HG03354 (cell line): Measurements from ENCODE around the gene MRPL34.
"Not testable (repeated sequence)": the region's sequence is repeated elsewhere in the genome, so short reads cannot be mapped to it uniquely, and the experiment has no call there.

Experiments
- ATAC-seq: cut with Tn5 transposase; IDR thresholded peaks from one replicate; pipeline ENCODE4 v1.9.1; 2021; ENCODE audit warnings: mild to moderate bottlenecking; ENCODE audit not compliant: unreplicated experiment, poor library complexity, severe bottlenecking

Gene MRPL34

DNA sequence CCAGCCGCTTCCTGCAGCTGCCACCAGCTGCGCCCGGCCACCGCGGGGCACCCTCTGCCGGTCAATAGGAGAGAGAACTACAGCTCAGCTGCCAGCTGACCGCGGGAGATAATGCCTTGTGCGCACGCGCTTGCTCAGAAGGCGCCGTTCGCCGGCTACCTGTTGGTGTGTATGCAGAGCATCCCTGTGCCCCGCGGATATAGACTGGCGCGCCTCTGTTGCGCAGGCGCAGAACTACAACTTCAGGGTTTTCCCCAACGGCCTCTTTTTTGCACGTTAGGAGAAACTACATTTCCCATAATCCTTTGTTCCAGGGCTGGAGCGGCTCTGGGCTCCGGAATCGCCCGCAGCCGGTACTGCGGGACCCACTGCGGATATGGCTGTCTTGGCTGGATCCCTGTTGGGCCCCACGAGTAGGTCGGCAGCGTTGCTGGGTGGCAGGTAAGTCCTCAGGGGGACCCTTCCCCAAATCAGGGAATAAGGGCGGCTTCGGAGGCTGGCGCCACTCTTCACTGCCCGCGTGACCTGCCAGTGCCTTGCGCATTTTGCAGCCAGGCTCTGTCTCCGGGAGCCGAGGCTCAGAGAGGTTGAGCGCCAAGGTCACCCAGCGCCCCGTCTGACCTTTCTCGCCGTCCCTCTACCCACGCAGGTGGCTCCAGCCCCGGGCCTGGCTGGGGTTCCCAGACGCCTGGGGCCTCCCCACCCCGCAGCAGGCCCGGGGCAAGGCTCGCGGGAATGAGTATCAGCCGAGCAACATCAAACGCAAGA, at the start of gene MRPL34:
Gene MRPL34 (plus strand): TSS at position 356 of the 768 bp plus-strand sequence. CDS start 21 bp downstream, at position 377.
- ATAC-seq: peak; percentile 66

DNA sequence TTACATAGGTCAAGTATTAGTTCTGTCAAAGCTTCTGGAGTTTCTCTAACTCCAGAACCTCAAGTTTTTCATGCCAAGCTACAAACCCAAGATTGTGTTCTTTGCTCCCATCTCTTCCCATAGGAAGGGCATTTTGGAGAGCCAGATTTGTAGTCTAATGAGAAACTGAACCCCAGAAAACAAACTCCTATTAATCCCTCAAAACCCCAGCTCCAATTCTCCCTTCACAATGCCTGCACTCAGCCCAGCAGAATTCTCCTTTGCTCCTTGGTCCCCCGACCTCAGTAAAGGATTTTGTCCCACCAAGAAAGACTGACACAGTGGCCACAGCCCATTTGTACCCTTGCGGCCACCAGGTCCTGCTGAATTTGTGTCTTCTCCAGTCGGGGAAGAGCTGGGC, 49.5 kb upstream of the MRPL34 start:
- no peak for ATAC-seq

DNA sequence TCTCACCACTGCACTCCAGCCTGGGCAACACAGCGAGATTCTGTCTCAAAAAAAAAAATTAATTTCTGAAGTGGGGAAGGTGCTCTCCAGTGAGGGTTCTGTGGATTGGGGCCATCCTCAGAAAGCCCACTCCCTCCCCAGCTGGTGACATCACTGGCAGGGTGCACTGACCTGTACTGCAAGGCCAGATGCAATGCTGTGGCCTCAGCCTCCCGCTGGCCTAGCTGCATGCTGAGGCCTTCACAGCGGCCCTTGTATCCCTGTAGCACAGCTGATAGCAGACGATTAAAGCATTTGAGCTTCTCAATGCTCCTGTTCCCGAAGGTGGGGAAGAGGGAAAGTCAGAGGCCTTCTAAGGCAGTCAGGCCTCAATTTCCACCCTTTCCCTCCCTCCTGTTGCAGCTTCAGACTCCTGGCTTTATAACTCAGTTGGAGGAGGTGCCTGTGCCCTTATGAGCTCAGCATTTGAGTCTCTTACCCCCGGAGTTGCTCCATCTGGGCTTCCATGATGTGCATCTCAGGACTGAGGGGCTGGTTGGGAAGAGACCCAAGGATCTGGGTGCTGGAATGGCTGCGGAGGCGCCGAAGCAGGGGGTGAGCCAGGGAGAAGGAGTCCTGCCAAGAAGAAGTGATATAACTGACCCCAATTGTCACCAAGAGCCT, 46.4 kb upstream of the MRPL34 start:
- no peak for ATAC-seq

DNA sequence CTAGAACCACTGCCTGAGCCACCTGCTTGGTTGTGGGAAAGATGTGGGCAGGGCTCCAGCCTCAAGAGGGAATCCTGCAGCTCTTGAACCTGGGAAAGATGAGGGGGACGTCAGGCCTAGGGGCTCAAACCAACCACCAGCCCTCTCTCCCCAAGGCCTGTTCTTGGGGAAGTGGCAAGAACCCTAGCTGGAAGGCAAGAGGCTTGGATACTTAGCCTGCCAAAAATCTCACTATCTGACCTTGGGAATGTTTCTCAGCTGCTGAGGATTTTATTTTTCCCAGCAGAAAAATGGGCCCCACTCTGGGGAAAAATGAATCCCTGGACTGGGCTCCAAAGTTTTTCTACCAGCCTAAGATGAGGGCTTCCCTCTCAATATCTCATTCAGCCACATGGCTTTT, 45.7 kb upstream of the MRPL34 start:
- no peak for ATAC-seq

DNA sequence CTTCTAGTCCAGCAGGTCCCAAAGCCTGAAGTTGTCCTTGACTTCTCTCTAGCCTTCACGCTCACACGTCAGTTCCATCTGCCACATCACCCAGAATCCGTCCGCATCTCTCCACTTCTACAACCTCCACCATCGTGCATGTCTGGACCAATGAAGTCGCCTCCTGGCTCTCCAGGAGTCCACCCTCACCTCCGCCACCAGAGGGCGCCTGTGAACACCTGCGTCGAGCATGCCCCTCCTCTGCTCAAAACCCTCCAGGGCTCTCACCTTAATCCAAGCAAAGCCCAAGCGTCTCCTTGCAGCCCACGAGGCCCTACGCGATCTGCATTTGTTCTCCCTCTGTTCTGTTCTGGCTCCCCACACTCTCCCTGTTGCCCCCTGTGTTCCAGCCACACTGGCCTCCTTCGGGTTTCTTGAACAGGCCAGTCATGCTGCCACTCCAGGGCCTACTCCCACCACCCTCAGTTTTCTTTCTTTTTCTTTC, 44.8 kb upstream of the MRPL34 start:
- peak; percentile 79 for ATAC-seq

DNA sequence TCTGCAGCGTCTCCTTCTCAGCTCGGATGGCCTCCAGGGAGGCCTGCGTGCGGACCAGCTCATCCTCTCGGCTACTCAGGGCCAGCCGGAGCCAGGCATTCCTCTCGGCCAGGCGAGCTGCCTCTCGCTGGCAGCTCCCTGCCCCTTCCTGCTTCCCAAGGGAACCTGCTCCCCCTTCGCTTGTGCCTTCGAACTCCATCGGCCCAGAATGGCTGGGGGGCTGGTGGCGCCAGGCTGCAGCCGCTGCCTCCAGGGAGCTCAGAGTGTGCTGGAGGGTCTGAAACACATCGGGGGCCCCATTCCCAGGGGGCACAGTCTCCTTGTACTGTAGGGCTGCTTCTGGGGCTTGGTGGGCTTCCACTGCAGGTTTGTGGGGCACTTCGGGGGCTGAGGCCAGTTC, 43.1 kb upstream of the MRPL34 start:
- ATAC-seq: no peak

DNA sequence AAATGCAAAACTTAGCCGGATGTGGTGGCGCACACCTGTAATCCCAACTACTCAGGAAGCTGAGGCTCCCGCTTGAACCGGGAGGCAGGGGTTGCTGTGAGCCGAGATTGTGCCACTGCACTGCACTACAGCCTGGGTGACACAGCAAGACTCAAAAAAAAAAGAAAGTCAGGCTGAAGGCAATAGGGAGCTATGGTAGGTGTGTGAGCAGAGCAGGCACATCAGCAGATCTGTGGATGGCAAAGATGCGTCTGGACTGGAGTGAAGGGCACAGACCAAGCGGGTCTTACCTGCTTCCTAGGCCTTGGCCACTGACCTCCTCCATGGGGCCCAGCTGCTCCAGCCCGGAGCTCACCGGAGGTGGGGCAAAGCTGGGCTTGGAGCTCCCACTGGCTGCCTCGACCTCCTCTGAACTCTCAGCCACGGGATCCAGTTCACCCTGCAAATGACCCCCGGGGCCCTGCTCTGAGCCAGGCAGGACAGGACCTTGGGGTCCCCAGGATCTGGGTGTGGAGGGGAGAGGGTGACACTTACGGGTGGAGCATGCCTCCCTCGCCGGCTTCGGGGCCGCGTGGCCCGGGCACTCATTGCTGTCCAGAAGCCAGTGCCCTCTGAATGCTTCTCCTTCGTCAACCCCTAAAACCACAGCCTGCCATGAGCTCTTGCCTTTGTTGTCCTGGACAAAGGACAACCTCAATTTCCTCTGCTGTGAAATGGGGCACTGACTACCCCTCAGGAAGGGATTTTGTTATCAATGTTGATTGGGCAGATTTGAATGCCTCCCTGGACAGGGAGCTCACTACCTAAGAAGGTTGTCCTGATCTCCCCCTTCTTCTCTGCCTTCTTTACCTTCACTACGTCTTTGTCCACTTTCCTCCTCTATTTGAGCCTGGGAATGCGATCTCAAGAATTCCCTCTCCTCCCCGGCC, 41.7 kb upstream of the MRPL34 start:
- no peak for ATAC-seq

DNA sequence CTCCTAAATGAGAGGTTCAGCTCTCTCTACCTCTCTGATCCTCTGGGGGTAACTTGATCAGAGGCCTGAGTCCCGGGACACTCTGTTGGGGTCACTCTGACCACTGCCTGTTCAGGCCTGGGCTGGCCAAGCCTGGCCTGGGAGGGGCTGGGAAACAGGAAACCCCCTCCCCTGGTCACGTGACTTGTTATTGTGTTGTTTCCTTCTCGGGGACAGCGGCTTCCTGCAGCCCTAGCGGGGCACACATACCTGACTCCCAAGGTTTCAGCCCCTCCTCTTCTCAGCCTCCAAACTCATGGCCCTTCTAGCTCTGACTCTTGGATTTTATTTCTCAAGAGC, 41.1 kb upstream of the MRPL34 start, which contains the start of gene USHBP1:
Gene USHBP1 (minus strand): TSS at position 105 of the 339 bp plus-strand sequence. CDS start 446 bp downstream, outside the sequence.
- no peak for ATAC-seq

DNA sequence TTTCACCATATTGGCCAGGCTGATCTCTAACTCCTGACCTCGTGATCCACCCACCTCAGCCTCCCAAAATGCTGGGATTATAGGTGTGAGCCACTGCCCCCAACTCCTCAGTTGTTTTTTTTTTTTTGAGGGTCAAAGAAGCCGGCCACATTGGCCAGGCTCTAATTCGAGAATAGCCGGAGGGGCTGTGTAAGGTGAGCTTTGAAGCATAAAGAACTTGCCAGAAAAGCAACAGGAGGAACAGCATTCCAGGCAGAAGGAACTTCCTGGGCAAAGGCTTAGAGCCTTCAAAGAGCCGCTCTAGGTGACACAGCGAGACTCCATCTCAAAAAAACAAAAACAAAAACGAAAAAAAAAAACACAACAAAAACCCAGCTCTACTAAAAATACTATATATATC, 39.6 kb upstream of the MRPL34 start:
- no peak for ATAC-seq

DNA sequence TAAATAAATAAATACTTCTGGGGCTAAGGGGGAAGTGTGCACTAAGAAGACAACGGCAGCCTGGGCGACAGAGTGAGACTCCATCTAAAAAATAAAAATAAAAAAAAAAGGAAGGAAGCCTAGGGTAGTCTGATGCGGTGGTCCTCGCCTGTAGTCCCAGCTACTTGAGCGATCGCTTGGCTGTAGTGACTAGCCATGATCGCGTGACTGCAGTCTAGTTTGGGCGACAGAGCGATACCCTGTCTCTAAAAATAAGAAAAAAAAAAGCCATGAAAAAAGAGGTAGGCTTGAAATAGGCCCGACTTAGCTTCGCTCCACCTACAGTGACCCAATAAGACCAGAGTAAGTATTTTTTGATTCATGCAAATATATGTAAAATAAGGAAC, 39.1 kb upstream of the MRPL34 start:
- ATAC-seq: no peak

DNA sequence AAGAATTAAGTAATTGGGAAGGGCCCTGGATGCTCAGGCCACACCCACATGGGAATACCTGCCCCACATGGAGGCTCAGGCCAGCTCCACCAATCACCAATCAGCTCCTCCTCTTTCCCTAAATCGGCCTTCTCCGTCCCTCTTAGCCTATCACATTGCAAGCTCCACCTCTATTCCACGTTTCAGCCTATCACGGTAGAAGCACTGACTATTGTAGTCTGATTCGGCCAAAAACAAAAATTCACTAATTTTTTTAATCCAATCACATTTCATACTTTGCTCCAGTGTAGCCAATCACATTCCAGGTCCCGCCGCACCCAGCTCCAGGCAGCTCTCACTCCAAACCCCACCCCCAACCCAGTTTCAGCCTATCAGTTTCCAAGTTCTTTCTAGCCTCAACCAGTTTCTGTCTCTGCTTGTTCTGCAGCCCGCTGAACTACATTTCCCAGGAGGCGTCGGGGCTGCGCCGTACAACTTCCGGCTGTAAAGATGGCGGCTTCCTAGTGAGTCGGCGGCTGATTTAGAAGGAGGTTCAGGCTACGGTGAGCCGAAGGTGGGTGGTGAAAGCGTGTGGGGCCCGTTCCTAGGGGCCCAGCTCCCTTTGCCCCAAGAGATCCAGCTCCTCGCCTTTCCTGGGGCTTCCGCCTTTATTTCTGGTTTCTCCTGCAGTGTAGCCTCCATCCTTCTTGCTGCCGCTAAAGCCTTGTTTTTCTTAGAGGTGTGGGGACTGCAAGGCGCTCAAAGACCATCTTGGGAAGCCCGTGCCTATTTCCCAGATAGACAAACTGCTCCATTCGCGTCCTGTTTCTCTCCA, 38.5 kb upstream of the MRPL34 start, which contains the start of gene BABAM1:
Gene BABAM1 (plus strand): TSS at position 469 of the 814 bp plus-strand sequence. CDS start 1,364 bp downstream, outside the sequence.
- peak; percentile 88 for ATAC-seq

DNA sequence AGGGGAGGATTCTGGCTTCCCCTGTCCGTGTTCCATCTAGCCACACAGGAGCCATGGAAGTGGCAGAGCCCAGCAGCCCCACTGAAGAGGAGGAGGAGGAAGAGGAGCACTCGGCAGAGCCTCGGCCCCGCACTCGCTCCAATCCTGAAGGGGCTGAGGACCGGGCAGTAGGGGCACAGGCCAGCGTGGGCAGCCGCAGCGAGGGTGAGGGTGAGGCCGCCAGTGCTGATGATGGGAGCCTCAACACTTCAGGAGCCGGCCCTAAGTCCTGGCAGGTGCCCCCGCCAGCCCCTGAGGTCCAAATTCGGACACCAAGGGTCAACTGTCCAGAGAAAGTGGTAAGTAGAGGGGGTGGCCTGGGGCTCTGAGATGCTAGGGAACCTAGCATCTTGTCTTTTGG, 36.9 kb upstream of the MRPL34 start:
- ATAC-seq: no peak

DNA sequence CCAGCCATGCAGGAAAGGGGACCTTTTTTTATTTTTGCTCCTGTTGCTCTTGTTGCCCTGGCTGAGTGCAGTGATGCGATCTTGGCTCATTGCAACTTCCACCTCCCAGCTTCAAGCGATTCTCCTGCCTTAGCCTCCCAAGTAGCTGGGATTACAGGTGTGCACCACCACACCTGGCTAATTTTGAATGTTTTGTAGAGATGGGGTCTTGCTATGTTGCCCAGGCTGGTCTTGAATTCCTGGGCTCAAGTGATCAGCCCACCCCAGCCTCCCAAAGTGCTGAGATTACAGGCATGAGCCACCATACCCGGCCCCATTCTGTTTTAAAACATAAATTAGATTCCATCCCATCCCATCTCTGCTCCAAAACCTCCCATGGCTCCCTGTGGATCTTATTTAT, 30.8 kb upstream of the MRPL34 start:
- ATAC-seq: not testable (repeated sequence)

DNA sequence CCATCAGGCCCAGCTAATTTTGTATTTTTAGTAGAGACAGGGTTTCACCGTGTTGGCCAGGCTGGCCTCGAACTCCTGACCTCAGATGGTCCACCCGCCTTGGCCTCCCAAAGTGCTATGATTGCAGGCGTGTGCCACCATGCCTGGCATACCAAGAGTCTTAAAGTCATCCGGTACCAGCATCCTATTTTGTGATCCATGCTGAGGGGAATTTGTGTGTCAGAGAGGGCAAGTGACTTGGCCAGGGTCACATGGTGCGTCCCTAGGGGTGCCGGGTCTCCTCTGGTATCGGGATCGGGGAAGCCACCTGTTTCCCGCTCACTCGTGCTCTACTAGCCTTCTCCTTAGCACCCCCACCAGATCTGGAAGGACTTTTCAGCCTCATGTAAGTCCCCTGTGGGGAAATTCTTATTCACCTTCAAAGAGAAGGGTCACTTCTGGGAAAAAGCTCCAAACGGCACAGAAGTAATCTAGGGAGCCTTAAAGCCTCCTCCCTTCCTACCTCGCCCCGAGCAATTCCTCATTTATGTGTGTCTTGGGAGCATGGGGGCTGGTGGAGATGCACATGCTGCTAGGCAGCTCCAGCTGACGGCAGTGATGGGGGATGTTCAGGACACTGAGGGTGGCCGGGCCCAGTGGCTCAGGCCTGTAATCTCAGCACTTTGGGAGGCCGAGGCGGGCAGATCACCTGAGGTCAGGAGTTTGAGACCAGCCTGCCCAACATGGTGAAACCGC, 30.1 kb upstream of the MRPL34 start:
- ATAC-seq: no peak

DNA sequence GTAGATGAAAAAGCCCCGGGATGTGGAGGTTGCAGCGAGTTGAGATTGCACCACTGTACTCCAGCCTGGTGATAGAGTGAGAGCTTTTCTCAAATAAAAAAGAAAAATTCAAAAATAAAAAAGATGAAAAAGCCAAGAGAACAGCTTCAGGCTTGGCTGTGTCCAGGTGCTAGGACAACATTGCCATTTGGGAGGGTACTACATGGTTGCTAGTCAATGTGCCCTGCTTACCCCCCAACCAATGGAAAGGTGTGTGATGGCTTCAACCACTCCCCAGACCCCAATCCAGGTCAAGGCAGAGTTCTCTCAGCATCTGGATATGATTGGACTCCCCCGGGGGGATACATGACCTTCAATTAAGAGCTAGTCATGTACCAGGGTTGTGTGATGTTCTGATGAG, 26.2 kb upstream of the MRPL34 start:
- ATAC-seq: no peak

DNA sequence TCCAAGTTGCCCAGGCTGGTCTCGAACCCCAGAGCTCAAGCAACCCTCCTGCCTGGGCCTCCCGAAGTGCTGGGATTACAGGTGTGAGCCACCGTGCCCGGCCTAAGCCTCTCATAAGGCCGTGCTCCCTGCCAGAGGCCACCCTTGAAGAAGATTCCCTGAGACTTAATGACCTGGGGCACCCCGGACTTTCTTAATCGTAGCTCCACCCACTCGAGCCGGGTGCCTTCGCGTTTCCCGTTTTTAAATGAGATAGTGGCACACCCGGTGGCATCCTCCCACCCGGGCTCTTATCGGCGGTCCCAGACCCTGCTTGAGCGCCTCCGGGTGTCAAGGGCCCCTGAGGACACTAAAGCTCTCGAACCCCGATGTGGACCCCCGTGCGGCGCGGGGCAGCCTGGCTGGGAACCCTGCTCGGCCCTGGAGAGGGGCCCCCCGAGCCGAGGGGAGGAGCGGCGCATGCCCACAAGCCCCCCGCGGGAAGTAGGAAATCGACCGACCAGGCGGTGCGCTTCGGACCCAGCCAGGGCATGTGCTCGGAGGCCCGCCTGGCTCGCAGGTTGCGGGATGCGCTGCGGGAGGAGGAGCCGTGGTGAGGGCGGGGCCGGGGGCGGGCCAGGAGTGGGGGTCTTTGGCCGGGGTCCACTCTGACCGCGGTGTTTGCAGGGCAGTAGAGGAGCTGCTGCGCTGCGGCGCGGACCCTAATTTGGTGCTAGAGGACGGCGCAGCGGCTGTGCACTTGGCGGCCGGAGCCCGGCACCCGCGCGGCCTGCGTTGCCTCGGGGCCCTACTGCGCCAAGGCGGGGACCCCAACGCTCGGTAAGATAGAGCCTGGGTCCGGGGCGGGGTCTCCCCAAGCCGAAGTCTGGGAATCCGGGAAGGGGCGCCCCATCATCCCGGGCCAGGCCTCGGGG, 24.0 kb upstream of the MRPL34 start, which contains the start of gene ANKLE1:
Gene ANKLE1 (plus strand): TSS at position 511 of the 914 bp plus-strand sequence. CDS start 20 bp downstream, at position 531.
- peak; percentile 44 for ATAC-seq

DNA sequence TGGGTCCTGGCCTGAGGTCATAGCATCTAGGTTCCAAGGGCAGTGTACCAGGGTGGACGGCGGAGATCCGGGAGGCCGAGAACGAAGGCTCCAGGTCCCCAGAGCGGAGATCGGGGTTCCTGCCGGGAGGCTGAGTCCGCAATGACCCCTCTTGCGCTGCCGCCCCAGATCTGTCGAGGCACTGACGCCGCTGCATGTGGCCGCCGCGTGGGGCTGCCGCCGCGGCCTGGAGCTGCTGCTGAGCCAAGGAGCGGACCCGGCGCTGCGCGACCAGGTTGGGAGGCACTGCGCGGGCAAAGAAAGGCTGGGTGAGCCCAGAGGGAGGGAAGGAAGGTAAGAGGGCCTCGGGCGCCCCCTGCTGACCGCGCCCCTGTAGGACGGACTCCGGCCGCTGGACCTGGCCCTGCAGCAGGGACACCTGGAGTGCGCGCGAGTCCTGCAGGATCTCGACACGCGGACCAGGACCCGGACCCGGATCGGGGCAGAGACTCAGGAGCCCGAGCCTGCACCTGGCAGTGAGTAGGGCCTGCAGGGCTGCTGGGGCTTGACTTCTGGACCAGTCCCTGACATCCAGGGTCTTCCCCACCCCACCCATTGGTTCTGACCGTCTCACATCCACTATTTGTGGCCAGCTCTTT, 23.1 kb upstream of the MRPL34 start:
- peak; percentile 73 for ATAC-seq
